Activated CD8-positive, alpha-beta T cell treated with anti-CD3 and anti-CD28 coated beads for 36 hours (primary cell): ENCODE data around the gene HECTD1. TPM values are rescaled to one million over a fixed set of nuclear protein-coding genes. Genes with fewer than 3 reads are reported as not detected.

Source experiments
- ATAC-seq: fragments of 200-7000 bp; cut with Tn5 transposase; one replicate; pipeline ENCODE4 v1.10.0; 2021; ENCODE audit warnings: mild to moderate bottlenecking, moderate library complexity
- CTCF ChIA-PET: fragments of 350-600 bp; sonication (Branson Sonifier 250); formaldehyde crosslinking; loops from one replicate; lab custom pipeline; 2021; ENCODE audit warnings: antibody characterized with exemption; lab: Charles Lee
- POLR2A ChIA-PET: fragments of 350-600 bp; sonication (Branson Sonifier 250); formaldehyde crosslinking; loops from one replicate; lab custom pipeline; 2021; ENCODE audit warnings: antibody characterized with exemption; lab: Charles Lee
- DNase-seq: peaks from one replicate; pipeline ENCODE4 v3.0.0-alpha.2; 2020
- H3K27ac Mint-ChIP-seq: one replicate; pipeline ENCODE4 v1.8.0; 2021; ENCODE audit warnings: mild to moderate bottlenecking, mixed read lengths
- H3K27me3 Mint-ChIP-seq: one replicate; pipeline ENCODE4 v1.8.0; 2021; ENCODE audit warnings: mixed read lengths
- H3K36me3 Mint-ChIP-seq: one replicate; pipeline ENCODE4 v1.8.0; 2021; ENCODE audit warnings: low read depth, mixed read lengths
- H3K4me1 Mint-ChIP-seq: one replicate; pipeline ENCODE4 v1.8.0; 2021; ENCODE audit warnings: low read depth, mixed read lengths
- H3K4me3 Mint-ChIP-seq: one replicate; pipeline ENCODE4 v1.8.0; 2021; ENCODE audit warnings: mild to moderate bottlenecking, moderate library complexity, mixed read lengths
- H3K9me3 Mint-ChIP-seq: one replicate; pipeline ENCODE4 v1.8.0; 2021; ENCODE audit warnings: mixed read lengths
- CTCF ChIP-seq: fragments of 200-600 bp; IDR thresholded peaks from one replicate; pipeline ENCODE4 v1.8.0; 2022; ENCODE audit warnings: antibody characterized with exemption, mild to moderate bottlenecking
- intact Hi-C: fragments of 100-400 bp; cut with micrococcal nuclease; formaldehyde crosslinking; loops from one replicate; pipeline ENCODE4 v1.10.0; 2022
- total RNA-seq, 2 experiments: library from RNA; stranded (reverse); gene quantifications; one replicate each; pipeline ENCODE4 v1.2.3, GENCODE V29; 2021

Gene HECTD1
- total RNA-seq, 2 experiments from 2014 or later: 78.9 to 82.2 TPM

- Mint-ChIP-seq H3K4me1 (peaks cover 9% of the 10 kb centered on the region), H3K27me3 (no peaks in the 10 kb centered on the region), H3K27ac (no peak overlapping the region), H3K4me3 (no peak overlapping the region), H3K36me3 (peaks cover 2% of the 10 kb centered on the region), H3K9me3 (no peaks in the 10 kb centered on the region)
- ATAC-seq: no peak
- no peak for TF ChIP-seq CTCF
- CTCF ChIA-PET: interaction anchor here (1.3 kb wide), 1 partner anchor 212 kb away, joined by 3 read pairs; no protein-coding TSS in a partner anchor
- intact Hi-C loops: no loop called here
- no peak for DNase-seq
- POLR2A ChIA-PET: no interaction called here
Measured at GRCh38 chr14:31051023-31051422, 156.6 kb downstream of the HECTD1 start.

Other genes with a start within 250 kb of the HECTD1 start
- 1 to 10 TPM; 3.6 to 4.0 TPM for gene AP4S1, start 182.1 kb downstream of the HECTD1 start, total RNA-seq
- gene STRN3, start 181.4 kb downstream of the HECTD1 start, total RNA-seq: 10 to 100 TPM; 14.7 to 15.3 TPM
- gene HEATR5A, start 212.8 kb upstream of the HECTD1 start, total RNA-seq: 10 to 100 TPM; 12.7 to 15.7 TPM
- gene DTD2, start 249.7 kb upstream of the HECTD1 start, total RNA-seq: 10 to 100 TPM; 25.4 to 25.6 TPM